SK-N-MC (cell line): ENCODE results near the gene PDE4D.

Experiments used
- EZH2 ChIP-seq: fragments of 200-600 bp; sonication (generic); IDR thresholded peaks from one replicate; pipeline ENCODE4 v1.6.1; 2017; ENCODE audit warnings: antibody characterized with exemption
- FOXP2 ChIP-seq: optimal IDR thresholded peaks from 2 replicates; pipeline ENCODE3; 2011; ENCODE audit warnings: mild to moderate bottlenecking, moderate library complexity; ENCODE audit not compliant: insufficient read depth; ENCODE audit errors: extremely low read length, control extremely low read depth
- POLR2AphosphoS5 ChIP-seq: IDR thresholded peaks from 2 replicates; pipeline ENCODE4 v1.6.1; 2012; ENCODE audit warnings: mild to moderate bottlenecking, low read depth, low read length, borderline replicate concordance

GRCh38 chr5:59341760-59342159 is 551.8 kb downstream of the PDE4D start:
- TF ChIP-seq POLR2AphosphoS5 (no peak), EZH2 (no peak), FOXP2 (no peak)
